Measurements from ENCODE around the gene RBMS1.
"Not testable (repeated sequence)": the region's sequence is repeated elsewhere in the genome, so short reads cannot be mapped to it uniquely, and the experiment has no call there.

Gene RBMS1

GRCh38 chr2:160431441-160431840 is 62.2 kb downstream of the RBMS1 start:
- no peak for DNase-seq

GRCh38 chr2:160430001-160430344 is 63.6 kb downstream of the RBMS1 start:
- no peak for DNase-seq

- peak; percentile 91 for DNase-seq
Measured at GRCh38 chr2:160429248-160430000, 64.2 kb downstream of the RBMS1 start.

- DNase-seq: no peak
Measured at GRCh38 chr2:160428405-160428763, 65.2 kb downstream of the RBMS1 start.

- DNase-seq: peak; percentile 80
Measured at GRCh38 chr2:160427629-160428404, 65.8 kb downstream of the RBMS1 start.

- no peak for DNase-seq
Measured at GRCh38 chr2:160426604-160427003, 67.0 kb downstream of the RBMS1 start.

- DNase-seq: no peak
Measured at GRCh38 chr2:160425434-160426151, 68.0 kb downstream of the RBMS1 start.

GRCh38 chr2:160423126-160423525 is 70.5 kb downstream of the RBMS1 start:
- DNase-seq: no peak

- not testable (repeated sequence) for DNase-seq
Measured at GRCh38 chr2:160421646-160422501, 71.7 kb downstream of the RBMS1 start.

- no peak for DNase-seq
Measured at GRCh38 chr2:160420711-160421110, 72.9 kb downstream of the RBMS1 start.

- no peak for DNase-seq
Measured at GRCh38 chr2:160419776-160420505, 73.7 kb downstream of the RBMS1 start.

- DNase-seq: no peak
Measured at GRCh38 chr2:160418853-160419252, 74.8 kb downstream of the RBMS1 start.

- DNase-seq: no peak
Measured at GRCh38 chr2:160418398-160418765, 75.2 kb downstream of the RBMS1 start.

GRCh38 chr2:160417745-160418397 is 75.7 kb downstream of the RBMS1 start:
- DNase-seq: peak; percentile 74

GRCh38 chr2:160415991-160416390 is 77.6 kb downstream of the RBMS1 start:
- DNase-seq: no peak

- DNase-seq: no peak
Measured at GRCh38 chr2:160411955-160412354, 81.7 kb downstream of the RBMS1 start.

- peak; percentile 65 for DNase-seq
Measured at GRCh38 chr2:160411167-160411566, 82.4 kb downstream of the RBMS1 start.

- no peak for DNase-seq
Measured at GRCh38 chr2:160409480-160409879, 84.1 kb downstream of the RBMS1 start.

- DNase-seq: no peak
Measured at GRCh38 chr2:160408959-160409291, 84.7 kb downstream of the RBMS1 start.

- DNase-seq: no peak
Measured at GRCh38 chr2:160408173-160408958, 85.2 kb downstream of the RBMS1 start.
